K562 treated with DMSO at 1 percent for 48 hours (cell line): ENCODE data around the gene NHERF2. TPM values are rescaled to one million over a fixed set of nuclear protein-coding genes. Genes with fewer than 3 reads are reported as not detected.

Experiments used
- total RNA-seq: library from RNA; unstranded; fragments of 300-600 nt; gene quantifications from 2 replicates; pipeline ENCODE4 v1.2.3, GENCODE V29; 2022; ENCODE audit warnings: low replicate concordance; ENCODE audit errors: extremely low read depth

The NHERF2 gene
- not detected in 2 replicates for total RNA-seq

GRCh38 chr16:2026461-2027023 lies at the start of gene NHERF2:
TSS of gene NHERF2 (plus strand) at chr16:2026902. CDS start at chr16:2027006, 104 bp downstream.

GRCh38 chr16:1981398-1981836 lies 45.3 kb upstream of the NHERF2 start, which contains the start of gene NOXO1:
TSS of gene NOXO1 (minus strand) at chr16:1981469. CDS start at chr16:1981179, 290 bp downstream.

GRCh38 chr16:1983544-1984346 lies 43.0 kb upstream of the NHERF2 start, which contains the start of gene GFER:
TSS of gene GFER (plus strand) at chr16:1984193. CDS start at chr16:1984219, 26 bp downstream.

GRCh38 chr16:1989209-1990100 lies 37.2 kb upstream of the NHERF2 start, which contains the start of gene SYNGR3:
TSS of gene SYNGR3 (plus strand) at chr16:1989970. CDS start at chr16:1990103, 133 bp downstream.

GRCh38 chr16:2009791-2010510 lies 16.8 kb upstream of the NHERF2 start, which contains the start of gene ZNF598:
TSS of gene ZNF598 (minus strand) at chr16:2009821.

GRCh38 chr16:2019518-2019920 lies 7.2 kb upstream of the NHERF2 start, which contains the start of gene NPW:
TSS of gene NPW (plus strand) at chr16:2019785.

GRCh38 chr16:2047330-2048115 lies 20.8 kb downstream of the NHERF2 start, which contains the start of the genes NTHL1 and TSC2:
TSS of gene NTHL1 (minus strand) at chr16:2047834. CDS start at chr16:2047823, 11 bp downstream.
TSS of gene TSC2 (plus strand) at chr16:2047985. CDS start at chr16:2048616, 631 bp downstream.

Other genes with a start within 250 kb of the NHERF2 start
- not detected in 2 replicates for gene SPSB3, start 244.3 kb upstream of the NHERF2 start, total RNA-seq
- gene NUBP2, start 243.9 kb upstream of the NHERF2 start, total RNA-seq = 502 TPM in 1 of 2 replicates, not detected in the other
- not detected in 2 replicates for gene IGFALS, start 233.2 kb upstream of the NHERF2 start, total RNA-seq
- not detected in 2 replicates for gene HAGH, start 200.1 kb upstream of the NHERF2 start, total RNA-seq
- not detected in 2 replicates for gene FAHD1, start 199.7 kb upstream of the NHERF2 start, total RNA-seq
- not detected in 2 replicates for gene MEIOB, start 154.7 kb upstream of the NHERF2 start, total RNA-seq
- gene HS3ST6, start 108.5 kb upstream of the NHERF2 start, total RNA-seq = not detected in 2 replicates
- not detected in 2 replicates for gene MSRB1, start 83.7 kb upstream of the NHERF2 start, total RNA-seq
- not detected in 2 replicates for gene RPL3L, start 72.2 kb upstream of the NHERF2 start, total RNA-seq
- not detected in 2 replicates for gene NDUFB10, start 67.4 kb upstream of the NHERF2 start, total RNA-seq
- gene RPS2, start 62.1 kb upstream of the NHERF2 start, total RNA-seq = 4,281 and 4,927 TPM in 2 replicates
- not detected in 2 replicates for gene RNF151, start 60.0 kb upstream of the NHERF2 start, total RNA-seq
- not detected in 2 replicates for gene TBL3, start 54.8 kb upstream of the NHERF2 start, total RNA-seq
- gene NOXO1, start 45.4 kb upstream of the NHERF2 start, total RNA-seq = not detected in 2 replicates
- gene GFER, start 42.7 kb upstream of the NHERF2 start, total RNA-seq = not detected in 2 replicates
- gene SYNGR3, start 36.9 kb upstream of the NHERF2 start, total RNA-seq = not detected in 2 replicates
- gene ZNF598, start 17.1 kb upstream of the NHERF2 start, total RNA-seq = not detected in 2 replicates
- not detected in 2 replicates for gene NPW, start 7.1 kb upstream of the NHERF2 start, total RNA-seq
- gene NTHL1, start 20.9 kb downstream of the NHERF2 start, total RNA-seq = not detected in 2 replicates
- not detected in 2 replicates for gene TSC2, start 21.1 kb downstream of the NHERF2 start, total RNA-seq
- gene PKD1, start 109.0 kb downstream of the NHERF2 start, total RNA-seq = 1,234 TPM in 1 of 2 replicates, not detected in the other
- not detected in 2 replicates for gene RAB26, start 121.7 kb downstream of the NHERF2 start, total RNA-seq
- not detected in 2 replicates for gene TRAF7, start 128.9 kb downstream of the NHERF2 start, total RNA-seq
- gene CASKIN1, start 169.7 kb downstream of the NHERF2 start, total RNA-seq = not detected in 2 replicates
- not detected in 2 replicates for gene MLST8, start 178.6 kb downstream of the NHERF2 start, total RNA-seq
- gene BRICD5, start 184.0 kb downstream of the NHERF2 start, total RNA-seq = not detected in 2 replicates
- not detected in 2 replicates for gene PGP, start 187.9 kb downstream of the NHERF2 start, total RNA-seq
- not detected in 2 replicates for gene E4F1, start 196.7 kb downstream of the NHERF2 start, total RNA-seq
- gene DNASE1L2, start 209.5 kb downstream of the NHERF2 start, total RNA-seq = not detected in 2 replicates
- 674 TPM in 1 of 2 replicates, not detected in the other for gene ECI1, start 224.7 kb downstream of the NHERF2 start, total RNA-seq
- gene RNPS1, start 241.2 kb downstream of the NHERF2 start, total RNA-seq = not detected in 2 replicates